Cardiac muscle cell (in vitro differentiated cells and primary cell): ENCODE data around the gene SMYD3. TPM values are rescaled to one million over a fixed set of nuclear protein-coding genes. Genes with fewer than 3 reads are reported as not detected.

ENCODE experiments used
- DNase-seq, 2 donors: peaks; one replicate each; pipeline versions ENCODE4 v3.0.0 to v3.0.0-alpha.2; 2010 to 2017; ENCODE audit warnings: low read depth in 1 of 2, low spot score in 1 of 2
- H3K27ac ChIP-seq: fragments of 200-600 bp; sonication (generic); 2 replicates; pipeline ENCODE4 v1.5.1; 2016
- H3K27me3 ChIP-seq: fragments of 200-600 bp; sonication (generic); 2 replicates; pipeline ENCODE4 v1.6.0; 2016; ENCODE audit warnings: control low read depth
- H3K36me3 ChIP-seq: fragments of 200-600 bp; sonication (generic); 2 replicates; pipeline ENCODE4 v1.5.1; 2016; ENCODE audit warnings: control low read depth
- H3K4me1 ChIP-seq: fragments of 200-600 bp; sonication (generic); 2 replicates; pipeline ENCODE4 v1.8.1; 2017; ENCODE audit warnings: low read depth, mild to moderate bottlenecking, mixed run types
- H3K4me3 ChIP-seq: fragments of 200-600 bp; sonication (generic); 2 replicates; pipeline ENCODE4 v1.5.1; 2016; ENCODE audit warnings: mild to moderate bottlenecking
- H3K9me3 ChIP-seq: fragments of 200-600 bp; sonication (generic); 2 replicates; pipeline ENCODE4 v1.5.1; 2017; ENCODE audit warnings: low read depth, mild to moderate bottlenecking, control low read depth
- CTCF ChIP-seq: IDR thresholded peaks from 2 replicates; pipeline ENCODE4 v1.5.1; 2012; ENCODE audit warnings: low read depth, mild to moderate bottlenecking, low read length
- polyA plus RNA-seq: library from polyadenylated mRNA; unstranded; fragments of >200 nt; fragmentation: Nextera tagmentation; extraction: Ambion mirVana; gene quantifications from 2 replicates; pipeline ENCODE4 v1.2.1, GENCODE V29; 2016
- total RNA-seq: library from RNA; depleted of rRNA; stranded (reverse); fragments of >200 nt; gene quantifications from 2 replicates; pipeline ENCODE4 v1.2.3, GENCODE V29; 2016

The SMYD3 gene
- total and polyA plus RNA-seq, 2 experiments from 2014 or later = 47.2 to 50.8 TPM

DNA sequence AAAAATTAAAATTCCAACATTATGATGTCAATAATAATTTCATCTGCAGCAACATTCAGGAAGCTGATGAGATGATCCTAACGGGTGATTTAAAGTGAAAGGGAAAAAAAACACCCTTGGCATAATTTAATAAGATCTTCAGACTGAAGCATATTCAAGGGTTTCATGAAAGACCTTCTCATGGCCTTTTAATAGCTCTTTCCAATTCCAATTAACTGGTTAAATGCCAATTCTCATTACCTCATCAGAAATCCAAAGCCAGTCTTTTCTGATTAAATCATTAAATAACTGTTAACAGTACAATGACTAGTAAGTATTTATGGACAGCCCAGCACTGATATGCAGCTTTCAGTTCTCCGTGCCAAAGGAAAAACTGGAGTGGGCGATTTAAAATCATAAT, 407.5 kb downstream of the SMYD3 start:
- Histone ChIP-seq H3K4me3 (no peak overlapping the region), H3K27ac (no peak overlapping the region), H3K36me3 (no peaks in the 10 kb centered on the region), H3K9me3 (no peaks in the 10 kb centered on the region), H3K27me3 (no peaks in the 10 kb centered on the region), H3K4me1 (no peaks in the 10 kb centered on the region)
- DNase-seq = no peak
- TF ChIP-seq CTCF = no peak

GRCh38 chr1:246096356-246096755, 410.7 kb downstream of the SMYD3 start:
- H3K27me3 ChIP-seq = no peaks in the 10 kb centered on the region
- H3K27ac ChIP-seq = no peak overlapping the region
- H3K4me1 ChIP-seq = peaks cover 5% of the 10 kb centered on the region
- no peak overlapping the region for H3K4me3 ChIP-seq
- DNase-seq = no peak
- no peaks in the 10 kb centered on the region for H3K36me3 ChIP-seq
- no peaks in the 10 kb centered on the region for H3K9me3 ChIP-seq
- no peak for TF ChIP-seq CTCF

GRCh38 chr1:246095443-246095842, 411.6 kb downstream of the SMYD3 start:
- no peaks in the 10 kb centered on the region for H3K9me3 ChIP-seq
- no peak overlapping the region for H3K27ac ChIP-seq
- no peaks in the 10 kb centered on the region for H3K36me3 ChIP-seq
- H3K4me1 ChIP-seq = peaks cover 6% of the 10 kb centered on the region
- no peak for TF ChIP-seq CTCF
- DNase-seq = no peak
- H3K27me3 ChIP-seq = no peaks in the 10 kb centered on the region
- no peak overlapping the region for H3K4me3 ChIP-seq

GRCh38 chr1:246093230-246093629, 413.8 kb downstream of the SMYD3 start:
- no peaks in the 10 kb centered on the region for H3K36me3 ChIP-seq
- no peaks in the 10 kb centered on the region for H3K9me3 ChIP-seq
- H3K27ac ChIP-seq = no peak overlapping the region
- no peaks in the 10 kb centered on the region for H3K27me3 ChIP-seq
- no peak overlapping the region for H3K4me3 ChIP-seq
- no peak for DNase-seq
- no peak for TF ChIP-seq CTCF
- H3K4me1 ChIP-seq = peaks cover 6% of the 10 kb centered on the region

GRCh38 chr1:246092136-246092535, 414.9 kb downstream of the SMYD3 start:
- TF ChIP-seq CTCF = no peak
- Histone ChIP-seq H3K27ac (no peak overlapping the region), H3K36me3 (no peaks in the 10 kb centered on the region), H3K4me1 (peaks cover 6% of the 10 kb centered on the region), H3K9me3 (no peaks in the 10 kb centered on the region), H3K4me3 (no peak overlapping the region), H3K27me3 (no peaks in the 10 kb centered on the region)
- no peak for DNase-seq

DNA sequence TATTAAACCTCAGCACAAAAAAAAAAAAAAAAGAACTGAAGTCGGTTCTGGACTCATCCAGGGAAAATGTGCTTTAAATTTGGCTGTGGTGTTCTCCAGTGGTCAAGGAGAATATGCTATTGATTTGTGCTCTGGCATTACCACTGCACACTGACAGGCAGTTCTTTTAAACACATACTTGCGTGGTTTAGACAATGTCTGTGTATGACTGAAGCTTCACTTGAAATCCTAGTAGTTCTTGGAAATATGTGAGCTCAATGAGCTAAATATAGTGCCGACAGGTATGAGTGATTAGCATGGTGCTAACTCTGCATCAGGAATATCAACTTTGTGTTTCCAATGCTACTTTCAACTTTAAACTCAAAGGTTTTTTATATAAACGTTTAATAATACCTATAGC, 415.6 kb downstream of the SMYD3 start:
- Histone ChIP-seq H3K36me3 (no peaks in the 10 kb centered on the region), H3K9me3 (no peaks in the 10 kb centered on the region), H3K4me3 (no peak overlapping the region), H3K4me1 (peaks cover 6% of the 10 kb centered on the region), H3K27me3 (no peaks in the 10 kb centered on the region), H3K27ac (no peak overlapping the region)
- DNase-seq = no peak
- TF ChIP-seq CTCF = no peak
